Endodermal cell (in vitro differentiated cells): Measurements from ENCODE around the gene FGFR2. TPM values are rescaled to one million over a fixed set of nuclear protein-coding genes. Genes with fewer than 3 reads are reported as not detected.
A peak's percentile ranks its signal among the peaks of the same experiment; 100 is the strongest.

ENCODE experiments used
- DNase-seq: peaks from one replicate; pipeline ENCODE4 v3.0.0-alpha.2; 2017
- H3K27ac ChIP-seq: 2 replicates; pipeline ENCODE4 v1.5.1; 2013; ENCODE audit warnings: mild to moderate bottlenecking, low read depth, low read length, moderate library complexity
- H3K27me3 ChIP-seq: 2 replicates; pipeline ENCODE4 v1.6.1; 2013; ENCODE audit warnings: mild to moderate bottlenecking, low read length, moderate library complexity; ENCODE audit not compliant: insufficient read depth, control insufficient read depth, poor library complexity, severe bottlenecking
- H3K36me3 ChIP-seq: 2 replicates; pipeline ENCODE4 v1.7.0; 2013; ENCODE audit warnings: mild to moderate bottlenecking, low read length, moderate library complexity; ENCODE audit not compliant: control insufficient read depth, insufficient read depth
- H3K4me1 ChIP-seq: one replicate; pipeline ENCODE4 v1.7.0; 2013; ENCODE audit warnings: low read length; ENCODE audit not compliant: control insufficient read depth, insufficient read depth
- H3K4me3 ChIP-seq: 2 replicates; pipeline ENCODE4 v1.5.1; 2013; ENCODE audit warnings: mild to moderate bottlenecking, low read length, moderate library complexity
- H3K9ac ChIP-seq: 2 replicates; pipeline ENCODE4 v1.6.1; 2013; ENCODE audit warnings: mild to moderate bottlenecking, low read length, moderate library complexity; ENCODE audit not compliant: poor library complexity, severe bottlenecking; ENCODE audit errors: extremely low read depth
- H3K9me3 ChIP-seq: 2 replicates; pipeline ENCODE4 v1.6.1; 2013; ENCODE audit warnings: mild to moderate bottlenecking, low read length, moderate library complexity; ENCODE audit not compliant: control insufficient read depth
- H3K27ac Mint-ChIP-seq: 2 replicates; pipeline ENCODE4 v1.8.0; 2020; ENCODE audit warnings: mixed read lengths
- H3K27me3 Mint-ChIP-seq: 2 replicates; pipeline ENCODE4 v1.8.0; 2021; ENCODE audit warnings: mild to moderate bottlenecking, mixed read lengths; ENCODE audit not compliant: insufficient read depth
- H3K36me3 Mint-ChIP-seq: 2 replicates; pipeline ENCODE4 v1.8.0; 2020; ENCODE audit warnings: low read depth, mixed read lengths
- H3K4me1 Mint-ChIP-seq: 2 replicates; pipeline ENCODE4 v1.8.0; 2020; ENCODE audit warnings: mixed read lengths
- H3K4me3 Mint-ChIP-seq: 2 replicates; pipeline ENCODE4 v1.8.0; 2020; ENCODE audit warnings: mild to moderate bottlenecking, moderate library complexity, mixed read lengths
- H3K9me3 Mint-ChIP-seq: 2 replicates; pipeline ENCODE4 v1.8.0; 2020; ENCODE audit warnings: mild to moderate bottlenecking, mixed read lengths
- WGBS, 2 experiments: methylation state at CpG; one replicate each; pipeline versions ENCODE4 v1.1.5 to v1.1.7; 2013; ENCODE audit warnings: missing lambda C conversion rate in 2 of 2, mixed read lengths in 1 of 2; ENCODE audit not compliant: insufficient coverage in 1 of 2, insufficient read length in 1 of 2; 5-methylcytosine and 5-hydroxymethylcytosine counted together
- total RNA-seq, 2 donors: library from RNA; stranded (reverse); fragmentation: NEBNext Ultra II Directional in 1 of 2; extraction: Animal tissue kit (Norgen Biotek cat#: 25700) in 1 of 2; gene quantifications; 2 replicates in 1 of 2; 3 replicates in 1 of 2; pipeline ENCODE4 v1.2.1, GENCODE V29; 2021
- TF ChIP-seq, protein P1 (sequence below): fragments of 200-600 bp; sonication (generic); conservative IDR thresholded peaks from 2 replicates; pipeline ENCODE4 v1.5.0; 2021; ENCODE audit warnings: antibody characterized with exemption, mild to moderate bottlenecking

The FGFR2 gene
- total RNA-seq, 2 donors from 2014 or later, result 56.5 to 77.0 TPM

DNA sequence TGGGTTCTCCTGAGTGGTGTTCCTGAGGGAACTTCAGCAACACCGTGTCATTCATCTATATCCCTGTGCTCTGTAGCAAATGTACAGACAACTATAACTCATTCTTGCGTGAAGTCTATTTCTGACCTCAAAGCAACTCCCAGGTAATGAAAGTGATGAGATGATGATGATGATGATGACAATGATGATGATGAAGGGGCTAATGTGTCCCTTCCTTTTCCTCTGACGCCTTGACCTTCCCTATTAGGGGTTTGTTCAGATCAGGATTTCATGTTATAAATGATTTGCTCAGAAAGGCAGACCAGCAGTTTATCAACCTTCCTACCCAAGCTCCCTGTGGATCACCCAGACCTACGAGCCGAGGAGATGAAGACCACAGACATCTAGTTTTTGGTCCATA, 136.9 kb downstream of the FGFR2 start:
- Mint-ChIP-seq H3K9me3 (no peaks in the 10 kb centered on the region), H3K36me3 (no peaks in the 10 kb centered on the region), H3K4me1 (peaks cover 52% of the 10 kb centered on the region), H3K4me3 (no peak overlapping the region), H3K27ac (no peak overlapping the region), H3K27me3 (peaks cover 20% of the 10 kb centered on the region)
- TF ChIP-seq, protein P1, sequence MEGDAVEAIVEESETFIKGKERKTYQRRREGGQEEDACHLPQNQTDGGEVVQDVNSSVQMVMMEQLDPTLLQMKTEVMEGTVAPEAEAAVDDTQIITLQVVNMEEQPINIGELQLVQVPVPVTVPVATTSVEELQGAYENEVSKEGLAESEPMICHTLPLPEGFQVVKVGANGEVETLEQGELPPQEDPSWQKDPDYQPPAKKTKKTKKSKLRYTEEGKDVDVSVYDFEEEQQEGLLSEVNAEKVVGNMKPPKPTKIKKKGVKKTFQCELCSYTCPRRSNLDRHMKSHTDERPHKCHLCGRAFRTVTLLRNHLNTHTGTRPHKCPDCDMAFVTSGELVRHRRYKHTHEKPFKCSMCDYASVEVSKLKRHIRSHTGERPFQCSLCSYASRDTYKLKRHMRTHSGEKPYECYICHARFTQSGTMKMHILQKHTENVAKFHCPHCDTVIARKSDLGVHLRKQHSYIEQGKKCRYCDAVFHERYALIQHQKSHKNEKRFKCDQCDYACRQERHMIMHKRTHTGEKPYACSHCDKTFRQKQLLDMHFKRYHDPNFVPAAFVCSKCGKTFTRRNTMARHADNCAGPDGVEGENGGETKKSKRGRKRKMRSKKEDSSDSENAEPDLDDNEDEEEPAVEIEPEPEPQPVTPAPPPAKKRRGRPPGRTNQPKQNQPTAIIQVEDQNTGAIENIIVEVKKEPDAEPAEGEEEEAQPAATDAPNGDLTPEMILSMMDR, result no peak
- H3K9ac ChIP-seq, result no peak overlapping the region
- no peak for DNase-seq
- H3K27me3 ChIP-seq, result no peaks in the 10 kb centered on the region
- H3K9me3 ChIP-seq, result no peaks in the 10 kb centered on the region
- H3K36me3 ChIP-seq, result no peaks in the 10 kb centered on the region
- no peak overlapping the region for H3K4me3 ChIP-seq
- no peak overlapping the region for H3K27ac ChIP-seq
- 99 to 100% methylated on average over 1 to 5 of the region's 5 CpGs for WGBS, 2 experiments
- H3K4me1 ChIP-seq, result peaks cover 9% of the 10 kb centered on the region

GRCh38 chr10:121460733-121461132, 137.5 kb downstream of the FGFR2 start:
- Mint-ChIP-seq H3K4me1 (peaks cover 52% of the 10 kb centered on the region), H3K27me3 (peaks cover 20% of the 10 kb centered on the region), H3K9me3 (no peaks in the 10 kb centered on the region), H3K36me3 (no peaks in the 10 kb centered on the region), H3K27ac (no peak overlapping the region), H3K4me3 (no peak overlapping the region)
- no peaks in the 10 kb centered on the region for H3K9me3 ChIP-seq
- no peak overlapping the region for H3K4me3 ChIP-seq
- no peak overlapping the region for H3K27ac ChIP-seq
- DNase-seq, result no peak
- H3K27me3 ChIP-seq, result no peaks in the 10 kb centered on the region
- TF ChIP-seq, protein P1, result no peak
- WGBS, 2 experiments, result 93 to 100% methylated on average over 3 of the region's 3 CpGs
- peaks cover 9% of the 10 kb centered on the region for H3K4me1 ChIP-seq
- no peaks in the 10 kb centered on the region for H3K36me3 ChIP-seq
- H3K9ac ChIP-seq, result no peak overlapping the region

DNA sequence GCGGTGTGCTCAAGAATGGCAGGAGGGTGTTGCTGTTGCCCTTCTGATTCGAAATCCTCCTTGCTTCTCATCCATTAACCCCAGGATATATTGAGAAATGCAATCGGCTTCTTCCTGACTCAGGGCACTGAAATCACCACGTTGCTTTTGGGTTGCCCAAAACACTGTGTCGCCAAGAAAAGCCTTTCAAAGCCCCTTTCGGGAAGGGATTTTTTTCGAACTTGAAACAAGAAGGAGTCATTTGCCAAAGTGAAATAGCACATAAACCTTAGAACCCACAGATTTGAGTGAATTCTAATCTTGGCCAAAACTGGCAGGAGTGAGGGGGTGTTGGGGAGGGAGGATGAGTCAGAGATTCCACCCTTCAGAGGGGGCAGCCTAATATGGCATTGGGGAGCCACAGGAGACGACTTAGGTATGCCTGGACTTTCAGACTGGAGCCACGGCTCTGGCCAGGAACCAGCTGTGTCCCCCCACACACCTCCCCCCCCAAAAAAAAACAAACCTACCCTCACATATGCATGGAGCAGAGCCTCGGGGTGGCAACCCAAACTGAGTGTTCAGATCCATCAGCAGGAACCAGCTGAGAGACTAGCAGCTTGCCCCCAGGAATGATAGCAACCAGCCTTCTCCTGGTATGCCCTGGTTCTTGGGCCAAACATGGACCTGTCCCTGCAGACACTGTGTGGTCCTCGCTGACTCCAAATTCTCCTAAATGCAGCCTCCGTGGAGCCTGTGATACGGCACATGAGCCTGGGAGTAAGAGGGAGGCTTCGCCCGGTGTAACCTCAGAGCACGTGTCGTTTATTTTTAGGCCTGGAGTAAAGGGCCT, 138.4 kb downstream of the FGFR2 start:
- TF ChIP-seq, protein P1, result no peak
- Mint-ChIP-seq H3K9me3 (no peaks in the 10 kb centered on the region), H3K4me3 (no peak overlapping the region), H3K4me1 (peaks cover 57% of the 10 kb centered on the region), H3K27ac (peak overlapping the region; percentile 15), H3K27me3 (peaks cover 17% of the 10 kb centered on the region), H3K36me3 (no peaks in the 10 kb centered on the region)
- peak; percentile 82 for DNase-seq
- no peaks in the 10 kb centered on the region for H3K36me3 ChIP-seq
- H3K4me3 ChIP-seq, result no peak overlapping the region
- H3K27me3 ChIP-seq, result no peaks in the 10 kb centered on the region
- 61 to 69% methylated on average over 12 to 17 of the region's 17 CpGs for WGBS, 2 experiments
- H3K4me1 ChIP-seq, result peaks cover 9% of the 10 kb centered on the region
- H3K9ac ChIP-seq, result no peak overlapping the region
- H3K9me3 ChIP-seq, result no peaks in the 10 kb centered on the region
- no peak overlapping the region for H3K27ac ChIP-seq
